HepG2 (cell line): ENCODE measurements around the gene SYN1. TPM values are rescaled to one million over a fixed set of nuclear protein-coding genes. Genes with fewer than 3 reads are reported as not detected.

Experiments
- ATAC-seq: fragments of 200-7000 bp; cut with Tn5 transposase; 3 replicates; pipeline ENCODE4 v1.9.1; 2020; ENCODE audit warnings: mild to moderate bottlenecking, moderate library complexity
- BruUV-seq: library from RNA; stranded (reverse); fragments of 400-500 nt; replicated peaks from 2 replicates; lab custom pipeline; 2021; lab: Mats Ljungman, UMichigan
- CTCF ChIA-PET: fragments of 300-600 bp; formaldehyde crosslinking; extraction: SDS; loops from one replicate; lab custom pipeline; 2021; ENCODE audit warnings: low total read pairs, inconsistent platforms, low intra/inter-chr PET ratio; lab: Yijun Ruan, JAX
- POLR2A ChIA-PET: fragments of 350-600 bp; sonication (Branson Sonifier 250); formaldehyde crosslinking; loops from one replicate; lab custom pipeline; 2020; ENCODE audit warnings: antibody characterized with exemption, inconsistent platforms; lab: Yijun Ruan, JAX
- DNase-seq: peaks from one replicate; pipeline ENCODE4 v3.0.0-alpha.2; 2015; ENCODE audit warnings: low spot score
- FAIRE-seq: peaks from 3 replicates; lab custom pipeline; 2011; peaks lifted over from hg19 to GRCh38; lab: Jason Lieb, UNC
- H2AFZ ChIP-seq: one replicate; pipeline ENCODE4 v1.6.1; 2011; ENCODE audit warnings: low read length, inconsistent platforms
- H3K27ac ChIP-seq: fragments of 300-600 bp; 3 replicates; pipeline ENCODE4 v1.8.0; 2011; ENCODE audit warnings: mixed run types, mild to moderate bottlenecking, mixed read lengths, low read length, inconsistent platforms; ENCODE audit not compliant: insufficient read depth; ENCODE audit errors: extremely low read length
- H3K27me3 ChIP-seq, 2 experiments: fragments of 200-600 bp in 1 of 2; 2 replicates in 1 of 2; 3 replicates in 1 of 2; pipeline versions ENCODE4 v1.6.0 to v1.8.0; 2011; ENCODE audit warnings: low read length in 2 of 2, mild to moderate bottlenecking in 2 of 2, moderate library complexity in 2 of 2, inconsistent platforms in 1 of 2; ENCODE audit not compliant: insufficient read depth in 2 of 2, control insufficient read depth in 1 of 2
- H3K36me3 ChIP-seq, 2 experiments: fragments of 200-600 bp in 1 of 2; replicated peaks in 1 of 2; 2 replicates in 1 of 2; 3 replicates in 1 of 2; pipeline versions ENCODE4 v1.5.1 to v1.8.0; 2011; ENCODE audit warnings: low read length in 2 of 2, inconsistent platforms in 1 of 2; ENCODE audit not compliant: insufficient read depth in 2 of 2, control insufficient read depth in 1 of 2
- H3K4me1 ChIP-seq: 2 replicates; pipeline ENCODE4 v1.5.1; 2012; ENCODE audit warnings: low read length, inconsistent platforms; ENCODE audit not compliant: insufficient read depth
- H3K4me2 ChIP-seq: 2 replicates; pipeline ENCODE4 v1.6.0; 2011; ENCODE audit warnings: low read depth, low read length, inconsistent platforms
- H3K4me3 ChIP-seq, 3 experiments: fragments of 200-600 bp in 1 of 3; sonication (generic), shearing (Covaris generic) in 1 of 3; replicated peaks in 1 of 3; 2 replicates each; pipeline ENCODE4 v1.5.1; 2011 to 2016; ENCODE audit warnings: low read length in 3 of 3, inconsistent platforms in 2 of 3, low read depth in 2 of 3, mild to moderate bottlenecking in 2 of 3, control low read depth in 1 of 3, mixed read lengths in 1 of 3; ENCODE audit not compliant: insufficient read depth in 1 of 3
- H3K79me2 ChIP-seq: one replicate; pipeline ENCODE4 v1.6.1; 2011; ENCODE audit warnings: low read length, inconsistent platforms; ENCODE audit not compliant: insufficient read depth
- H3K9ac ChIP-seq: 2 replicates; pipeline ENCODE4 v1.6.0; 2011; ENCODE audit warnings: mild to moderate bottlenecking, low read depth, low read length, inconsistent platforms; ENCODE audit not compliant: insufficient read depth
- H3K9me3 ChIP-seq: 2 replicates; pipeline ENCODE4 v1.5.1; 2012; ENCODE audit warnings: mild to moderate bottlenecking, low read length
- H4K20me1 ChIP-seq: 2 replicates; pipeline ENCODE4 v1.6.0; 2011; ENCODE audit warnings: inconsistent platforms, mild to moderate bottlenecking, low read length, moderate library complexity; ENCODE audit not compliant: insufficient read depth
- EHMT2 ChIP-seq: fragments of 200-600 bp; sonication (generic); IDR thresholded peaks from 2 replicates; pipeline ENCODE4 v1.7.0; 2017; ENCODE audit warnings: antibody characterized with exemption, low read depth, low read length, borderline replicate concordance
- KDM4B ChIP-seq: sonication (generic); formaldehyde crosslinking; IDR thresholded peaks from 2 replicates; pipeline ENCODE4 v1.4.0; 2020; ENCODE audit warnings: missing genetic modification reagents
- NFYB ChIP-seq: sonication (generic); formaldehyde crosslinking; IDR thresholded peaks from 2 replicates; pipeline ENCODE4 v1.4.0; 2020; ENCODE audit warnings: missing genetic modification reagents
- ONECUT2 ChIP-seq: sonication (generic); formaldehyde crosslinking; IDR thresholded peaks from 2 replicates; pipeline ENCODE4 v1.4.0; 2020; ENCODE audit warnings: missing genetic modification reagents
- RELA ChIP-seq: sonication (generic); formaldehyde crosslinking; IDR thresholded peaks from 2 replicates; pipeline ENCODE4 v1.4.0; 2020; ENCODE audit warnings: missing genetic modification reagents
- TBX3 ChIP-seq: fragments of 450-650 bp; IDR thresholded peaks from 2 replicates; pipeline ENCODE4 v1.6.1; 2017; ENCODE audit warnings: antibody characterized with exemption, mild to moderate bottlenecking, inconsistent platforms, borderline replicate concordance
- TFDP1 ChIP-seq: IDR thresholded peaks from 2 replicates; pipeline ENCODE4 v1.6.1; 2016; ENCODE audit warnings: missing compliant biosample characterization, missing genetic modification reagents, borderline replicate concordance
- TFDP2 ChIP-seq: sonication (generic); formaldehyde crosslinking; IDR thresholded peaks from 2 replicates; pipeline ENCODE4 v1.4.0; 2020; ENCODE audit warnings: missing genetic modification reagents
- ZNF225 ChIP-seq: sonication (generic); formaldehyde crosslinking; IDR thresholded peaks from 2 replicates; pipeline ENCODE4 v1.4.0; 2020; ENCODE audit warnings: mild to moderate bottlenecking, missing genetic modification reagents
- ZNF775 ChIP-seq: sonication (generic); formaldehyde crosslinking; IDR thresholded peaks from 2 replicates; pipeline ENCODE4 v1.4.0; 2020; ENCODE audit warnings: missing genetic modification reagents, mild to moderate bottlenecking, moderate library complexity, borderline replicate concordance
- ZSCAN5A ChIP-seq: sonication (generic); formaldehyde crosslinking; IDR thresholded peaks from 2 replicates; pipeline ENCODE4 v1.8.0; 2022; ENCODE audit warnings: mild to moderate bottlenecking, missing genetic modification reagents, borderline replicate concordance
- WGBS: methylation state at CpG from one replicate; pipeline ENCODE4 v1.1.6; 2017; ENCODE audit warnings: low lambda C conversion rate; 5-methylcytosine and 5-hydroxymethylcytosine counted together
- in situ Hi-C: cut with HindIII; loops from 2 replicates; pipeline ENCODE4 v1.10.0; 2017; ENCODE audit warnings: low pct_unique_long_range_greater_than_20kb; ENCODE audit not compliant: extremely low pct_ligation_motif_present
- intact Hi-C: fragments of 100-400 bp; cut with micrococcal nuclease; formaldehyde crosslinking; loops from one replicate; pipeline ENCODE4 v1.10.0; 2022; ENCODE audit not compliant: unreplicated experiment
- polyA plus RNA-seq, 8 experiments: library from polyadenylated mRNA; depleted of rRNA in 3 of 8; stranded (reverse) in 7 of 8; unstranded in 1 of 8; fragments of >200 nt; fragmentation: Illumina TruSeq in 4 of 8; extraction: Trizol in 4 of 8; gene quantifications; 2 replicates each; pipeline versions ENCODE4 v1.2.1 to v1.2.3, GENCODE V29; 2011 to 2016; ENCODE audit warnings: low read depth in 4 of 8, missing spikeins in 1 of 8, mixed read lengths in 1 of 8; ENCODE audit not compliant: insufficient read depth in 1 of 8
- total RNA-seq, 5 experiments: library from RNA; depleted of rRNA; stranded (reverse); fragments of >200 nt; fragmentation: Illumina TruSeq; extraction: Trizol; gene quantifications; 2 replicates each; pipeline ENCODE4 v1.2.3, GENCODE V29; 2016; ENCODE audit warnings: low read depth in 1 of 5

The SYN1 gene
- total and polyA plus RNA-seq, 2 of the 13 experiments (the other 11 are each of a cell fraction or from before 2014, with no cell fraction given): not detected

GRCh38 chrX:47659421-47659726, 39.7 kb upstream of the SYN1 start:
- Histone ChIP-seq H2AFZ (no peak overlapping the region), H3K79me2 (peaks cover 4% of the 10 kb centered on the region), H3K4me2 (peak overlapping the region; percentile 63), H4K20me1 (no peaks in the 10 kb centered on the region), H3K9ac (0 out of 2 replicates have a peak overlapping the region, but pooled peaks have one; percentile 90), H3K27me3 (no peaks in the 10 kb centered on the region), H3K9me3 (no peaks in the 10 kb centered on the region), H3K36me3 (peaks cover 3 to 18% of the 10 kb centered on the region in 2 experiments; a peak in 4 of 5 replicates), H3K27ac (peak overlapping the region; percentile 97), H3K4me3 (peak overlapping the region in 2 of 3 experiments; percentile 66 to 75; a peak in 4 of 6 replicates), H3K4me1 (peaks cover 18% of the 10 kb centered on the region)
- POLR2A ChIA-PET: no interaction called here
- 28% methylated on average over 8 of the region's 8 CpGs for WGBS
- CTCF ChIA-PET: no interaction called here
- intact Hi-C loops (no loop called here), in situ Hi-C loops (no loop called here)
- TF ChIP-seq ZSCAN5A (CRISPR knock-in tag) (0 out of 2 replicates have a peak, but pooled peaks have one; percentile 1), EHMT2 (0 out of 2 replicates have a peak, but pooled peaks have one; percentile 41), KDM4B (CRISPR knock-in tag) (no peak), ZNF775 (CRISPR knock-in tag) (0 out of 2 replicates have a peak, but pooled peaks have one; percentile 14), TFDP1 (peak; percentile 92; the same call in 1 of the 2 replicates), ZNF225 (CRISPR knock-in tag) (no peak), ONECUT2 (0 out of 2 replicates have a peak, but pooled peaks have one; percentile 17), RELA (no peak), NFYB (CRISPR knock-in tag) (peak; percentile 65), TBX3 (no peak), TFDP2 (CRISPR knock-in tag) (peak; percentile 79; the same call in 1 of the 2 replicates)
- no peak for FAIRE-seq
- no peak for DNase-seq
- ATAC-seq: no peak
- BruUV-seq: TSS peak; percentile 92
